Cardiac fibroblast (primary cell): ENCODE data around the gene DTX1.
"Not testable (repeated sequence)": the region's sequence is repeated elsewhere in the genome, so short reads cannot be mapped to it uniquely, and the experiment has no call there.

Experiments used
- DNase-seq, 2 donors: peaks; one replicate each; pipeline versions ENCODE4 v3.0.0 to v3.0.0-alpha.2; 2010; ENCODE audit warnings: low read depth in 2 of 2
- H3K4me3 ChIP-seq, 2 donors: replicated peaks in 1 of 2; 1 replicate in 1 of 2; 2 replicates in 1 of 2; pipeline ENCODE4 v1.5.1; 2011; ENCODE audit warnings: low read depth in 2 of 2, low read length in 2 of 2, mild to moderate bottlenecking in 2 of 2, moderate library complexity in 1 of 2
- CTCF ChIP-seq: IDR thresholded peaks from one replicate; pipeline ENCODE4 v1.5.1; 2011; ENCODE audit warnings: low read depth, mild to moderate bottlenecking, low read length, inconsistent platforms

The DTX1 gene

GRCh38 chr12:113136990-113137511, 80.5 kb downstream of the DTX1 start:
- no peak for TF ChIP-seq CTCF
- H3K4me3 ChIP-seq: no peak overlapping the region
- no peak for DNase-seq

- TF ChIP-seq CTCF: no peak
Observed at GRCh38 chr12:113137861-113138783, 81.6 kb downstream of the DTX1 start.

GRCh38 chr12:113138826-113139225, 82.3 kb downstream of the DTX1 start:
- DNase-seq: no peak
- no peak overlapping the region for H3K4me3 ChIP-seq
- no peak for TF ChIP-seq CTCF

More at GRCh38 chr12:113137861-113138783, 81.6 kb downstream of the DTX1 start:
- H3K4me3 ChIP-seq: no peak overlapping the region
- no peak for DNase-seq

- no peak overlapping the region for H3K4me3 ChIP-seq
- DNase-seq: no peak
- TF ChIP-seq CTCF: no peak
Observed at GRCh38 chr12:113140706-113141105, 84.2 kb downstream of the DTX1 start.

DNA sequence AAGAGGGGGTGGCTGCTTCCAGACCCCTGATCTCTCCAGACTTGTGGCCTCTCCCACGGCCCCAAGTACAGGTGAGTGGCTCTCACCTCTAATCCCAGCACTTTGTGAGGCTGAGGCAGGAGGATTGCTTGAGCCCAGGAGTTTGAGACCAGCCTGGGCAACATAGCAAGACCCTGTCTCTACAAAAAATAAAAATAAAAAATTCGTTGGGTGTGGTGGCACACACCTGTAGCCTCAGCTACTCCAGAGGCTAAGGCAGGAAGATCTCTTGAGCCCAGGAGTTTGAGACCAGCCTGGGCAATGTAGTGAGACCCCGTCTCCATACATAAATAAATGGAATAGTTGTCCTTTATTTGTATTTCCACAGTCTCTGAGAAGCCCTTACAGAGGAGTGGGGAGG, 85.2 kb downstream of the DTX1 start:
- not testable (repeated sequence) for H3K4me3 ChIP-seq, DNase-seq

GRCh38 chr12:113142173-113142885, 85.8 kb downstream of the DTX1 start:
- no peak for TF ChIP-seq CTCF
- DNase-seq: no peak
- H3K4me3 ChIP-seq: no peak overlapping the region

DNA sequence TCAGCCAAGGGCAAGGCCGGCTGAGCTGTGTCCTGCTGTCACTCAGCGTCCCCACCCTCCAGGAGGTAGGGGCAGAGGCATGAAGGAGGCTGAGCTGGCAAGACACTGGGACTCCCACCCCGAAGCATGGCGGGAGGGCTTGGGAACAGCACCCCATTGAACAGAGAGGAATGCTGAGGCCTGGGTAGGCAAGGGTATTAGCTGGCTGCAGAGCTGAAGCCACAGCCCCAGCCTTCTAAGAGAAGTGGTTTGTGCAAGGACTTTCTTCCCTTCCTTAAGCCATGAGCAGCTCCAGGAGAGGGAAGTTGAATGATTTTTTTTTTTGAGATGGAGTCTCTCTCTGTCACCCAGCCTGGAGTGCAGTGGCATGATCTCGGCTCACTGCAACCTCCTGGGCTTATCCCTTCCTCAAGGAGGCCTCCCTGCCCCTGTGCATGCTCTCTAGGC, 86.4 kb downstream of the DTX1 start:
- TF ChIP-seq CTCF: no peak
- DNase-seq: no peak
- H3K4me3 ChIP-seq: no peak overlapping the region
